ENCODE results near the gene GTF3C1. TPM values are rescaled to one million over a fixed set of nuclear protein-coding genes. Genes with fewer than 3 reads are reported as not detected.

Gene GTF3C1
- total and polyA plus RNA-seq, 2 donors: 40.8 to 81.0 TPM

- Histone ChIP-seq H3K4me3 (ENCODE audit: low read length in 2 of 2) (no peak overlapping the region), H3K4me1 (ENCODE audit: control insufficient read depth in 2 of 2, insufficient read depth in 2 of 2, low read length in 2 of 2) (peaks cover 4 to 16% of the 10 kb centered on the region in 2 donors), H3K36me3 (ENCODE audit: control insufficient read depth in 2 of 2, insufficient read depth in 2 of 2, low read length in 1 of 2) (peaks cover 4 to 10% of the 10 kb centered on the region in 2 donors), H3K27me3 (ENCODE audit: control insufficient read depth in 2 of 2, insufficient read depth in 1 of 2, low read length in 1 of 2) (no peaks in the 10 kb centered on the region), H3K9me3 (ENCODE audit: control insufficient read depth in 2 of 2, insufficient read depth in 1 of 2, low read length in 1 of 2) (no peaks in the 10 kb centered on the region), H3K27ac (ENCODE audit: low read depth in 1 of 2, low read length in 1 of 2) (no peak overlapping the region)
- 95% methylated on average over 5 of the region's 5 CpGs for WGBS
- DNase-seq (ENCODE audit: low read depth in 6 of 9, low spot score in 9 of 9): no peak
Measured at GRCh38 chr16:27427538-27427937, 122.2 kb downstream of the GTF3C1 start.

GRCh38 chr16:27426423-27427408 lies 123.0 kb downstream of the GTF3C1 start:
- DNase-seq (ENCODE audit: low read depth in 6 of 9, low spot score in 9 of 9): peak in 1 of 9 donors; percentile 49
- peaks cover 4 to 10% of the 10 kb centered on the region in 2 donors for H3K36me3 ChIP-seq (ENCODE audit: control insufficient read depth in 2 of 2, insufficient read depth in 2 of 2, low read length in 1 of 2)
- H3K27me3 ChIP-seq (ENCODE audit: control insufficient read depth in 2 of 2, insufficient read depth in 1 of 2, low read length in 1 of 2): no peaks in the 10 kb centered on the region
- 29% methylated on average over 7 of the region's 7 CpGs for WGBS
- H3K4me1 ChIP-seq (ENCODE audit: control insufficient read depth in 2 of 2, insufficient read depth in 2 of 2, low read length in 2 of 2): peaks cover 4 to 11% of the 10 kb centered on the region in 2 donors
- H3K9me3 ChIP-seq (ENCODE audit: control insufficient read depth in 2 of 2, insufficient read depth in 1 of 2, low read length in 1 of 2): no peaks in the 10 kb centered on the region
- no peak overlapping the region for H3K4me3 ChIP-seq (ENCODE audit: low read length in 2 of 2)
- H3K27ac ChIP-seq (ENCODE audit: low read depth in 1 of 2, low read length in 1 of 2): peak overlapping the region in 1 of 2 donors; percentile 69

GRCh38 chr16:27425961-27426360 lies 123.8 kb downstream of the GTF3C1 start:
- 97% methylated on average over 1 of the region's 1 CpG for WGBS

GRCh38 chr16:27424772-27425498 lies 124.8 kb downstream of the GTF3C1 start:
- DNase-seq (ENCODE audit: low read depth in 6 of 9, low spot score in 9 of 9): no peak
- 97% methylated on average over 10 of the region's 10 CpGs for WGBS
- Histone ChIP-seq H3K9me3 (ENCODE audit: control insufficient read depth in 2 of 2, insufficient read depth in 1 of 2, low read length in 1 of 2) (no peaks in the 10 kb centered on the region), H3K27ac (ENCODE audit: low read depth in 1 of 2, low read length in 1 of 2) (peak overlapping the region in 1 of 2 donors; percentile 4), H3K27me3 (ENCODE audit: control insufficient read depth in 2 of 2, insufficient read depth in 1 of 2, low read length in 1 of 2) (no peaks in the 10 kb centered on the region), H3K4me1 (ENCODE audit: control insufficient read depth in 2 of 2, insufficient read depth in 2 of 2, low read length in 2 of 2) (no peaks in the 10 kb centered on the region), H3K36me3 (ENCODE audit: control insufficient read depth in 2 of 2, insufficient read depth in 2 of 2, low read length in 1 of 2) (peaks cover 0 to 8% of the 10 kb centered on the region in 2 donors), H3K4me3 (ENCODE audit: low read length in 2 of 2) (no peak overlapping the region)

More at GRCh38 chr16:27425961-27426360, 123.8 kb downstream of the GTF3C1 start:
- Histone ChIP-seq H3K9me3 (ENCODE audit: control insufficient read depth in 2 of 2, insufficient read depth in 1 of 2, low read length in 1 of 2) (no peaks in the 10 kb centered on the region), H3K27ac (ENCODE audit: low read depth in 1 of 2, low read length in 1 of 2) (no peak overlapping the region), H3K4me3 (ENCODE audit: low read length in 2 of 2) (no peak overlapping the region), H3K27me3 (ENCODE audit: control insufficient read depth in 2 of 2, insufficient read depth in 1 of 2, low read length in 1 of 2) (no peaks in the 10 kb centered on the region), H3K36me3 (ENCODE audit: control insufficient read depth in 2 of 2, insufficient read depth in 2 of 2, low read length in 1 of 2) (peaks cover 2 to 10% of the 10 kb centered on the region in 2 donors), H3K4me1 (ENCODE audit: control insufficient read depth in 2 of 2, insufficient read depth in 2 of 2, low read length in 2 of 2) (peaks cover 4 to 7% of the 10 kb centered on the region in 2 donors)
- DNase-seq (ENCODE audit: low read depth in 6 of 9, low spot score in 9 of 9): no peak

- Histone ChIP-seq H3K36me3 (ENCODE audit: control insufficient read depth in 2 of 2, insufficient read depth in 2 of 2, low read length in 1 of 2) (peaks cover 2 to 12% of the 10 kb centered on the region in 2 donors), H3K4me3 (ENCODE audit: low read length in 2 of 2) (no peak overlapping the region)
- no peak for DNase-seq (ENCODE audit: low read depth in 6 of 9, low spot score in 9 of 9)
Measured at GRCh38 chr16:27421961-27422740, 127.6 kb downstream of the GTF3C1 start.

GRCh38 chr16:27417047-27417671 lies 132.6 kb downstream of the GTF3C1 start:
- Histone ChIP-seq H3K4me1 (ENCODE audit: control insufficient read depth in 2 of 2, insufficient read depth in 2 of 2, low read length in 2 of 2) (no peaks in the 10 kb centered on the region), H3K4me3 (ENCODE audit: low read length in 2 of 2) (no peak overlapping the region), H3K9me3 (ENCODE audit: control insufficient read depth in 2 of 2, insufficient read depth in 1 of 2, low read length in 1 of 2) (no peaks in the 10 kb centered on the region), H3K36me3 (ENCODE audit: control insufficient read depth in 2 of 2, insufficient read depth in 2 of 2, low read length in 1 of 2) (peaks cover 2 to 9% of the 10 kb centered on the region in 2 donors), H3K27me3 (ENCODE audit: control insufficient read depth in 2 of 2, insufficient read depth in 1 of 2, low read length in 1 of 2) (no peaks in the 10 kb centered on the region), H3K27ac (ENCODE audit: low read depth in 1 of 2, low read length in 1 of 2) (no peak overlapping the region)
- 96% methylated on average over 4 of the region's 4 CpGs for WGBS
- no peak for DNase-seq (ENCODE audit: low read depth in 6 of 9, low spot score in 9 of 9)

More at GRCh38 chr16:27421961-27422740, 127.6 kb downstream of the GTF3C1 start:
- Histone ChIP-seq H3K27me3 (ENCODE audit: control insufficient read depth in 2 of 2, insufficient read depth in 1 of 2, low read length in 1 of 2) (no peaks in the 10 kb centered on the region), H3K9me3 (ENCODE audit: control insufficient read depth in 2 of 2, insufficient read depth in 1 of 2, low read length in 1 of 2) (no peaks in the 10 kb centered on the region), H3K4me1 (ENCODE audit: control insufficient read depth in 2 of 2, insufficient read depth in 2 of 2, low read length in 2 of 2) (no peaks in the 10 kb centered on the region), H3K27ac (ENCODE audit: low read depth in 1 of 2, low read length in 1 of 2) (no peak overlapping the region)

GRCh38 chr16:27414788-27415431 lies 134.8 kb downstream of the GTF3C1 start:
- Histone ChIP-seq H3K4me3 (ENCODE audit: low read length in 2 of 2) (no peak overlapping the region), H3K4me1 (ENCODE audit: control insufficient read depth in 2 of 2, insufficient read depth in 2 of 2, low read length in 2 of 2) (no peaks in the 10 kb centered on the region), H3K9me3 (ENCODE audit: control insufficient read depth in 2 of 2, insufficient read depth in 1 of 2, low read length in 1 of 2) (no peaks in the 10 kb centered on the region), H3K27me3 (ENCODE audit: control insufficient read depth in 2 of 2, insufficient read depth in 1 of 2, low read length in 1 of 2) (no peaks in the 10 kb centered on the region), H3K27ac (ENCODE audit: low read depth in 1 of 2, low read length in 1 of 2) (no peak overlapping the region), H3K36me3 (ENCODE audit: control insufficient read depth in 2 of 2, insufficient read depth in 2 of 2, low read length in 1 of 2) (peaks cover 2 to 9% of the 10 kb centered on the region in 2 donors)
- no peak for DNase-seq (ENCODE audit: low read depth in 6 of 9, low spot score in 9 of 9)
- WGBS: 92% methylated on average over 6 of the region's 6 CpGs

- no peaks in the 10 kb centered on the region for H3K27me3 ChIP-seq (ENCODE audit: control insufficient read depth in 2 of 2, insufficient read depth in 1 of 2, low read length in 1 of 2)
- 89% methylated on average over 2 of the region's 2 CpGs for WGBS
- no peaks in the 10 kb centered on the region for H3K9me3 ChIP-seq (ENCODE audit: control insufficient read depth in 2 of 2, insufficient read depth in 1 of 2, low read length in 1 of 2)
- no peak overlapping the region for H3K27ac ChIP-seq (ENCODE audit: low read depth in 1 of 2, low read length in 1 of 2)
- peaks cover 2 to 8% of the 10 kb centered on the region in 2 donors for H3K36me3 ChIP-seq (ENCODE audit: control insufficient read depth in 2 of 2, insufficient read depth in 2 of 2, low read length in 1 of 2)
- DNase-seq (ENCODE audit: low read depth in 6 of 9, low spot score in 9 of 9): no peak
- no peaks in the 10 kb centered on the region for H3K4me1 ChIP-seq (ENCODE audit: control insufficient read depth in 2 of 2, insufficient read depth in 2 of 2, low read length in 2 of 2)
- no peak overlapping the region for H3K4me3 ChIP-seq (ENCODE audit: low read length in 2 of 2)
Measured at GRCh38 chr16:27413956-27414355, 135.8 kb downstream of the GTF3C1 start.

Data from thymus (tissue), 11 donors.